Cardiac muscle cell (in vitro differentiated cells and primary cell): Measurements from ENCODE around the gene CSF3. TPM values are rescaled to one million over a fixed set of nuclear protein-coding genes. Genes with fewer than 3 reads are reported as not detected.

Experiments used
- DNase-seq, 2 donors: peaks; one replicate each; pipeline versions ENCODE4 v3.0.0 to v3.0.0-alpha.2; 2010 to 2017; ENCODE audit warnings: low read depth in 1 of 2, low spot score in 1 of 2
- H3K27ac ChIP-seq: fragments of 200-600 bp; sonication (generic); 2 replicates; pipeline ENCODE4 v1.5.1; 2016
- H3K27me3 ChIP-seq: fragments of 200-600 bp; sonication (generic); 2 replicates; pipeline ENCODE4 v1.6.0; 2016; ENCODE audit warnings: control low read depth
- H3K36me3 ChIP-seq: fragments of 200-600 bp; sonication (generic); 2 replicates; pipeline ENCODE4 v1.5.1; 2016; ENCODE audit warnings: control low read depth
- H3K4me1 ChIP-seq: fragments of 200-600 bp; sonication (generic); 2 replicates; pipeline ENCODE4 v1.8.1; 2017; ENCODE audit warnings: low read depth, mild to moderate bottlenecking, mixed run types
- H3K4me3 ChIP-seq: fragments of 200-600 bp; sonication (generic); 2 replicates; pipeline ENCODE4 v1.5.1; 2016; ENCODE audit warnings: mild to moderate bottlenecking
- H3K9me3 ChIP-seq: fragments of 200-600 bp; sonication (generic); 2 replicates; pipeline ENCODE4 v1.5.1; 2017; ENCODE audit warnings: low read depth, mild to moderate bottlenecking, control low read depth
- polyA plus RNA-seq: library from polyadenylated mRNA; unstranded; fragments of >200 nt; fragmentation: Nextera tagmentation; extraction: Ambion mirVana; gene quantifications from 2 replicates; pipeline ENCODE4 v1.2.1, GENCODE V29; 2016
- total RNA-seq: library from RNA; depleted of rRNA; stranded (reverse); fragments of >200 nt; gene quantifications from 2 replicates; pipeline ENCODE4 v1.2.3, GENCODE V29; 2016
- TF ChIP-seq, protein P1 (sequence below): IDR thresholded peaks from 2 replicates; pipeline ENCODE4 v1.5.1; 2012; ENCODE audit warnings: low read depth, mild to moderate bottlenecking, low read length

CSF3 gene
- total and polyA plus RNA-seq, 2 experiments from 2014 or later = not detected

DNA sequence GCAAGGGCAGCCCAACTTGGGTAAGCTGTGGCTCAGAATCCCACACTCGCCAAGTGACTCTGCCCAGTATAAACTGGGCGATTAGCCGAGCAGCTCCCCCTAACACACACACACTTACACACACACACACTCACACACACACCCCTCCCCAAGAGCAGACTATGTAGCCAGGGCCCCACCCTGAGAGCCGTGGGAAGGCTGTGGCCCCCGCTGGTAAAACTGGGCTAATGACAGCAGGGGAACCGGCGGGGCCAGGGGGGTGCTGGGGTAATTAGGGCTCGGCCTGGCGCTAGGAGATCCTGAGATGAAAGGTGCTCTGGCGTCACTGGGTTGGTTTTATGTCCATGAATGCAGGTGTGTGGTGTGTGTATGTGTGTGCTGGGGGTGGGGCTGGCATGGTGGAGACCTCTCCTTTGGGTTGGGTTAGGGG lies 46.4 kb downstream of the CSF3 start:
- no peak overlapping the region for H3K4me3 ChIP-seq

DNA sequence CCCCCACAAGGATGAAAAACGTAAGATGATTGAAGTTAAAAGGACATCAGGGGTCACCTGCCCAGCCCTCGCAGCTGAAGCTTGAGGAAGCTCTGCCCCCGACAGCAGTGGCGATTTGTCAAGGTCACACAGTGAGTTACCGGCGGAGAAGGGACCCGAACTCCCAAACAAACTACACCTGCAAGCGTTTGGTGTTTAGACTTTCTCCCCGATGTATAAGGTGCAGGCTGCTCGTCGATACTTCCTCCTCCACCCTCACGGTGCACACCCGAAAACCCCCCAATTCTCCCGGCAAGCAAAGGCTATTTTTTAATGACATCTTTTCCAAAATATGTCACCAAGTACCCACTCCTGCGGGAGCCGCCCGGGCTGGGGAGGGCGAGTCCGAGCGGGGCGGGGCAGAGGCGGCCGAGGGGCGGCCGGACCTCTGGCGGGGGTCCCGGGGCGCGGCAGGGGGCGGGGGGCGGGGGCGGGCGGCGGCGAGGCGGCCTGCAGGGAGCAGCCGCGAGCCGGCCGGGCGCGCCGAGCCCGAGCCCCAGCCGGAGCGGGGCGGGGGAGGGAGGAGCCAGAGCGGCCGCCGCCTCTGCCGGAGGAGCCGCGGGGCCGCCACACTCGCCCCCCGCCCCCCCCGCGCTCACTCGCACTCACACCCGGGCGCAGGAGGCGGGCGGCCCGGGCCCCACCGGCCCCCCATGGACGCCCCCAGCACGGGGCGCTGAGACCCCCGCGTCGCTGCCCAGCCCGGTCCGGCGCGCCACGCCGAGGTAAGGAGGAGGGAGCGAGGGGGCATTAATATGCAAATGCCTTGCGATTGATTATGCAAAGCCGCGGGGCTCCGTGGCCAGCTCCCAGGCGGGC lies 47.3 kb downstream of the CSF3 start, which contains the start of gene THRA:
TSS of gene THRA (plus strand) at position 637 of the 858 bp plus-strand sequence. CDS start 11,524 bp downstream, outside the sequence.
- DNase-seq = peak; percentile 66 to 85
- H3K27ac ChIP-seq = peak within 1 kb of the TSS; percentile 84
- H3K9me3 ChIP-seq = no peaks in the 10 kb centered on the region
- H3K27me3 ChIP-seq = no peaks in the 10 kb centered on the region
- TF ChIP-seq, protein P1, sequence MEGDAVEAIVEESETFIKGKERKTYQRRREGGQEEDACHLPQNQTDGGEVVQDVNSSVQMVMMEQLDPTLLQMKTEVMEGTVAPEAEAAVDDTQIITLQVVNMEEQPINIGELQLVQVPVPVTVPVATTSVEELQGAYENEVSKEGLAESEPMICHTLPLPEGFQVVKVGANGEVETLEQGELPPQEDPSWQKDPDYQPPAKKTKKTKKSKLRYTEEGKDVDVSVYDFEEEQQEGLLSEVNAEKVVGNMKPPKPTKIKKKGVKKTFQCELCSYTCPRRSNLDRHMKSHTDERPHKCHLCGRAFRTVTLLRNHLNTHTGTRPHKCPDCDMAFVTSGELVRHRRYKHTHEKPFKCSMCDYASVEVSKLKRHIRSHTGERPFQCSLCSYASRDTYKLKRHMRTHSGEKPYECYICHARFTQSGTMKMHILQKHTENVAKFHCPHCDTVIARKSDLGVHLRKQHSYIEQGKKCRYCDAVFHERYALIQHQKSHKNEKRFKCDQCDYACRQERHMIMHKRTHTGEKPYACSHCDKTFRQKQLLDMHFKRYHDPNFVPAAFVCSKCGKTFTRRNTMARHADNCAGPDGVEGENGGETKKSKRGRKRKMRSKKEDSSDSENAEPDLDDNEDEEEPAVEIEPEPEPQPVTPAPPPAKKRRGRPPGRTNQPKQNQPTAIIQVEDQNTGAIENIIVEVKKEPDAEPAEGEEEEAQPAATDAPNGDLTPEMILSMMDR = no peak
- H3K4me3 ChIP-seq = peak within 1 kb of the TSS; percentile 93
- H3K4me1 ChIP-seq = peaks cover 31% of the 10 kb centered on the region
- no peaks in the 10 kb centered on the region for H3K36me3 ChIP-seq

More for the DNA sequence above, 46.4 kb downstream of the CSF3 start:
- Histone ChIP-seq H3K27me3 (no peaks in the 10 kb centered on the region), H3K9me3 (no peaks in the 10 kb centered on the region), H3K36me3 (no peaks in the 10 kb centered on the region), H3K4me1 (peaks cover 24% of the 10 kb centered on the region), H3K27ac (no peak overlapping the region)
- DNase-seq = no peak
- TF ChIP-seq, protein P1 = no peak

DNA sequence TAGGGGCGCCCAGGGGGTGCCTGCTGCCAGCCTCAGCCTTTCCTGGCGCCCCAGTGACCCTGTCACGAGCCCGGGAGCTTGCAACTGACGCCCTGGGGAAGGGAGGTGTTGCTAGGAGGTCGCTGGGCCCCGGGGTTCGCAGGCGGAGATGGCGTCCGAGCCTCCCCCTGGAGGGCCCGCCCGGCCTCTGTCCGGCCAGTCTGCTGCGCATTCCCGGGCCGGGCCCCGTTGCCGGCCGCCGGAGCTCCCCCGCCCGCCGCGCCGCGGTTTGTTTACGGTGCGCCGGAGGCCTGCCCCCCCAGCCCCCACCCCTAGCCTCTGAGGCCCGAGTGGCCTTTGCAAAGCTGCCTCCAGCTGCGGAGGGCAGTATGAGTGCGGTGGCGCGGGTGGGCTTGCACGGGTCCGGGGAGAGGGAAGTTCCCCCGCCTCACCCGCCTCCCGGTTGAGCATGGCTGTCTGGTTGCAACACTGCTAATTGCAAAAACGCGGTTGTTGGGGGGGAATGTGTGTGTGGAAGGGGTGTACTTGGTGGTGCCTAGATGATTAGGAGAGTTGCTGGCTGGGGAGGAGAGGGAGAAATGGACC lies 48.0 kb downstream of the CSF3 start:
- Histone ChIP-seq H3K27me3 (no peaks in the 10 kb centered on the region), H3K4me1 (peaks cover 34% of the 10 kb centered on the region), H3K9me3 (no peaks in the 10 kb centered on the region), H3K36me3 (no peaks in the 10 kb centered on the region), H3K4me3 (peak overlapping the region; percentile 93), H3K27ac (peak overlapping the region; percentile 84)
- TF ChIP-seq, protein P1 = no peak
- DNase-seq = peak; percentile 55 to 72

DNA sequence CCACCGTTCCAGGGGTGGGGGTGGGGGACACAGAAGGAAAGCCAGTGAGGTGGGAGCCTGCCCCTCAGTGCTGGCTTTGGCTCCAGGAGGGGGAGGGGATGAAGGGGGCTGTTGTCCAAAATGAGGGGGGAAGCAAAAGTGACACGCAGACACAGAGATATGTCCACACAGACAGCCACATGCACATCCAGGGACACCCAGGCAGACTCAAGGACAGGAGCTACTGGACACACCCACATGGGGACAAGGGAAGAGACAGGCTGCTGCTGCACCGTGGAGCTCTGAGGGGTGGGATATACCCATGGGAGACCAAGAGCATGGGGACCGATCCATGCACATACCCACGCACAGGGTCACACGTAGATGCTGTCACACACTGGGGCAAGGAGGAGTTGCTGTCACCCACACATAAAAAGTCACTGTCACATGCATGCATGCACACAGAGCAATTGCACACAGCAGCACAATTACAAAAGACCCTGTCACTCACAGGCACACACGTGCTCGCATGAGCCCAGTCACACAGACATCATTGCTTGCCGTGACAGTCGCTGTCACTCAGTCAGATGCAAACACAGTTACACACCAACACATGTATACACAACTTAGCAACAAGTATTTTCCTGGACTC lies 48.8 kb downstream of the CSF3 start:
- Histone ChIP-seq H3K27me3 (no peaks in the 10 kb centered on the region), H3K4me1 (peaks cover 40% of the 10 kb centered on the region), H3K9me3 (no peaks in the 10 kb centered on the region), H3K4me3 (peak overlapping the region; percentile 93), H3K36me3 (no peaks in the 10 kb centered on the region), H3K27ac (peak overlapping the region; percentile 84)
- TF ChIP-seq, protein P1 = no peak
- no peak for DNase-seq

DNA sequence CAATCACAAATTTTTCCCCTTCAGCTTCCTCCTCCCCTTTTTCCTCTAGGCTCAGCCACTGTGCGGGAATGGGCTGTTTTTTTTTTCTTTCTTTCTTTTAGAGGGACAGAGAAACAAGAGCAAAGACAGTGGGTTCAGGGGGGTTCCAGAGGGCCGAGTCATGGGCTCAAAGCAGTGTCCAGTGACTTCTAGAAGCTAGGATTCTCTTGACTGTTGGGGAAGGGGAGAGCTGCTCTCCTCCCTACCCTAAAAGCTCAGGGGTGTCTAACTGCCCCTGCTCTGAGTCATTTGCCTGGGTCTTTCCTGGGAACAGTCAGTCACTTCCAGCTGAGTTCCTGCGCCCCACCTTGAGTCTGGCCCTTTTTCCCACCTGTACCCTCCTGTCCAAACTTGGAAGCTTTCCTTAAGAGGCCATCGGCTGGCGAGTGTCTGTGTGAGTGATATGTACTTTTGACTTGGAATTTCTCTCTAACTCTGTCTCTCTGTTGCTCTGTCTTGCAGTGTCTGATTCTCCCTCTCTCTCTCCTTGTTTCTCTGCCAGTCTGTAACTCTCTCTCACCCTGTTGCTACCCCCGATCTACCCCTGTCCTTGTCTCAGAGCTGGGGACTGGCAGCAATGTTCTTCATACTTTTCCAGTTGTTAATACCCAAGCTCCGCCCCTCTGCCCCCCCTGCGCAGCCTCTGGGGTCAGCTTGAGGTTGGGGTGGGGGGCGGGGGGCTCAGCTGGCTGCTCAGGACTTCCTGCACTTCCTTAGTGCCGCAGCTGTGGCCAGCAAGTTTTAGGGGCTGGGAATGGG lies 49.9 kb downstream of the CSF3 start:
- TF ChIP-seq, protein P1 = no peak
- Histone ChIP-seq H3K4me3 (peak overlapping the region; percentile 93), H3K4me1 (peaks cover 51% of the 10 kb centered on the region), H3K9me3 (no peaks in the 10 kb centered on the region), H3K27ac (peak overlapping the region; percentile 84), H3K27me3 (no peaks in the 10 kb centered on the region), H3K36me3 (no peaks in the 10 kb centered on the region)
- DNase-seq = peak; percentile 47 to 55
